HCT116 (cell line): Measurements from ENCODE around the gene MATCAP1. TPM values are rescaled to one million over a fixed set of nuclear protein-coding genes. Genes with fewer than 3 reads are reported as not detected.
A peak's percentile ranks its signal among the peaks of the same experiment; 100 is the strongest.

Source experiments
- ATAC-seq: fragments of 200-7000 bp; cut with Tn5 transposase; 2 replicates; pipeline ENCODE4 v1.9.1; 2020; ENCODE audit warnings: mild to moderate bottlenecking, moderate library complexity
- BruUV-seq: library from RNA; stranded (reverse); fragments of 400-500 nt; replicated peaks from 2 replicates; lab custom pipeline; 2021; lab: Mats Ljungman, UMichigan
- CTCF ChIA-PET: fragments of 300-600 bp; sonication (Branson Sonifier 250); formaldehyde crosslinking; loops from one replicate; lab custom pipeline; 2021; ENCODE audit warnings: antibody characterized with exemption; lab: Charles Lee
- POLR2A ChIA-PET: fragments of 300-600, 350-600 bp; sonication (Branson Sonifier 250); formaldehyde crosslinking; loops from one replicate; lab custom pipeline; 2021; ENCODE audit warnings: antibody characterized with exemption; lab: Charles Lee
- RAD21 ChIA-PET, 2 experiments: fragments of 300-600 bp; sonication (Branson Sonifier 250); formaldehyde crosslinking; loops; one replicate each; lab custom pipeline; 2023; ENCODE audit warnings: low total read pairs in 2 of 2; ENCODE audit not compliant: uncharacterized antibody in 2 of 2, unreplicated experiment in 2 of 2, low non-redundant PET in 1 of 2; lab: Charles Lee
- DNase-seq: peaks from one replicate; pipeline ENCODE4 v3.0.0-alpha.2; 2010; ENCODE audit warnings: low read depth, low spot score
- H2AFZ ChIP-seq: fragments of 200-600 bp; shearing (Covaris generic), sonication (generic); 2 replicates; pipeline ENCODE4 v1.6.1; 2017; ENCODE audit warnings: low read depth, mixed run types, mixed read lengths, antibody characterized with exemption, low read length; ENCODE audit not compliant: poor library complexity, severe bottlenecking
- H3K27ac ChIP-seq: 2 replicates; pipeline ENCODE4 v1.5.1; 2012; ENCODE audit warnings: low read depth, low read length
- H3K27me3 ChIP-seq: fragments of 200-600 bp; sonication (generic); 2 replicates; pipeline ENCODE4 v1.6.1; 2016; ENCODE audit warnings: mixed run types, low read length, mixed read lengths; ENCODE audit not compliant: insufficient read depth
- H3K36me3 ChIP-seq, 2 experiments: fragments of 200-500 bp in 1 of 2; fragments of 200-600 bp in 1 of 2; sonication (Bioruptor generic) in 1 of 2; sonication (generic) in 1 of 2; 2 replicates each; pipeline versions ENCODE4 v1.5.1 to v1.6.1; 2014 to 2016; ENCODE audit warnings: low read length in 2 of 2, inconsistent platforms in 1 of 2, mixed read lengths in 1 of 2, mixed run types in 1 of 2; ENCODE audit not compliant: insufficient read depth in 2 of 2, control insufficient read depth in 1 of 2
- H3K4me1 ChIP-seq, 2 experiments: fragments of 200-600 bp in 1 of 2; sonication (generic) in 1 of 2; 2 replicates each; pipeline versions ENCODE4 v1.5.1 to v1.6.1; 2012 to 2017; ENCODE audit warnings: low read length in 2 of 2, inconsistent platforms in 1 of 2, mild to moderate bottlenecking in 1 of 2, mixed read lengths in 1 of 2, mixed run types in 1 of 2, moderate library complexity in 1 of 2; ENCODE audit not compliant: insufficient read depth in 2 of 2, control insufficient read depth in 1 of 2
- H3K4me2 ChIP-seq: fragments of 200-600 bp; sonication (generic); 2 replicates; pipeline ENCODE4 v1.6.1; 2017; ENCODE audit warnings: mixed run types, low read length, mixed read lengths
- H3K4me3 ChIP-seq, 2 experiments: fragments of 200-600 bp in 1 of 2; sonication (generic) in 1 of 2; replicated peaks in 1 of 2; 2 replicates each; pipeline ENCODE4 v1.5.1; 2011 to 2016; ENCODE audit warnings: low read length in 2 of 2, control low read depth in 1 of 2, low read depth in 1 of 2, mild to moderate bottlenecking in 1 of 2, mixed read lengths in 1 of 2, mixed run types in 1 of 2
- H3K79me2 ChIP-seq: fragments of 200-600 bp; sonication (generic); 2 replicates; pipeline ENCODE4 v1.6.1; 2017; ENCODE audit warnings: mild to moderate bottlenecking, mixed run types, low read length, moderate library complexity, mixed read lengths; ENCODE audit not compliant: insufficient read depth
- H3K9ac ChIP-seq: fragments of 200-600 bp; sonication (generic); 2 replicates; pipeline ENCODE4 v1.6.1; 2016; ENCODE audit warnings: low read length, mixed read lengths
- H3K9me2 ChIP-seq: fragments of 200-600 bp; sonication (generic), shearing (Covaris generic); 2 replicates; pipeline ENCODE4 v1.6.1; 2017; ENCODE audit warnings: mixed run types, mild to moderate bottlenecking, moderate library complexity; ENCODE audit not compliant: insufficient read depth
- H3K9me3 ChIP-seq, 2 experiments: fragments of 200-500 bp in 1 of 2; fragments of 200-600 bp in 1 of 2; sonication (Bioruptor generic) in 1 of 2; sonication (generic) in 1 of 2; 2 replicates each; pipeline ENCODE4 v1.6.1; 2014 to 2017; ENCODE audit warnings: low read length in 2 of 2, mixed read lengths in 2 of 2, inconsistent platforms in 1 of 2, low read depth in 1 of 2, mild to moderate bottlenecking in 1 of 2, mixed run types in 1 of 2, moderate library complexity in 1 of 2; ENCODE audit not compliant: control insufficient read depth in 1 of 2, insufficient read depth in 1 of 2
- H4K20me1 ChIP-seq: fragments of 200-600 bp; sonication (generic), shearing (Covaris generic); 2 replicates; pipeline ENCODE4 v1.6.1; 2017; ENCODE audit warnings: mixed run types, mild to moderate bottlenecking, moderate library complexity; ENCODE audit not compliant: insufficient read depth
- ATF3 ChIP-seq: IDR thresholded peaks from 2 replicates; pipeline ENCODE4 v1.6.1; 2012
- CBX3 ChIP-seq: IDR thresholded peaks from 2 replicates; pipeline ENCODE4 v1.6.1; 2012; ENCODE audit warnings: low read depth
- CEBPB ChIP-seq: IDR thresholded peaks from 2 replicates; pipeline ENCODE4 v1.6.1; 2012; ENCODE audit warnings: low read depth
- EGR1 ChIP-seq: IDR thresholded peaks from 2 replicates; pipeline ENCODE4 v1.6.1; 2012; ENCODE audit warnings: low read depth
- ELF1 ChIP-seq: IDR thresholded peaks from 2 replicates; pipeline ENCODE4 v1.6.1; 2012; ENCODE audit warnings: low read depth, borderline replicate concordance
- EZH2 ChIP-seq: fragments of 200-600 bp; sonication (generic); IDR thresholded peaks from 2 replicates; pipeline ENCODE4 v1.6.1; 2017; ENCODE audit warnings: antibody characterized with exemption, mixed run types
- EZH2phosphoT487 ChIP-seq: fragments of 200-600 bp; IDR thresholded peaks from 2 replicates; pipeline ENCODE4 v1.6.1; 2018; ENCODE audit warnings: antibody characterized with exemption, borderline replicate concordance
- FOSL1 ChIP-seq: IDR thresholded peaks from 2 replicates; pipeline ENCODE4 v1.6.1; 2012; ENCODE audit warnings: low read depth
- JUND ChIP-seq: IDR thresholded peaks from 2 replicates; pipeline ENCODE4 v1.6.1; 2012
- POLR2A ChIP-seq: IDR thresholded peaks from 2 replicates; pipeline ENCODE4 v1.7.0; 2011; ENCODE audit warnings: borderline replicate concordance; ENCODE audit not compliant: insufficient read depth, insufficient read length; ENCODE audit errors: extremely low read depth
- POLR2AphosphoS5 ChIP-seq: IDR thresholded peaks from 2 replicates; pipeline ENCODE4 v1.6.1; 2011; ENCODE audit warnings: mild to moderate bottlenecking, low read depth, low read length, moderate library complexity
- RAD21 ChIP-seq: IDR thresholded peaks from 2 replicates; pipeline ENCODE4 v1.6.1; 2012; ENCODE audit warnings: low read depth, mild to moderate bottlenecking
- REST ChIP-seq: IDR thresholded peaks from 2 replicates; pipeline ENCODE4 v1.6.1; 2012; ENCODE audit warnings: low read depth
- SIN3A ChIP-seq: IDR thresholded peaks from 2 replicates; pipeline ENCODE4 v1.6.1; 2012; ENCODE audit warnings: low read depth
- SP1 ChIP-seq: IDR thresholded peaks from 2 replicates; pipeline ENCODE4 v1.6.1; 2012; ENCODE audit warnings: low read depth
- SRF ChIP-seq: IDR thresholded peaks from 2 replicates; pipeline ENCODE4 v1.6.1; 2012; ENCODE audit warnings: low read depth
- TCF7L2 ChIP-seq: IDR thresholded peaks from 2 replicates; pipeline ENCODE4 v1.7.0; 2011; ENCODE audit warnings: borderline replicate concordance, inconsistent platforms; ENCODE audit not compliant: insufficient read depth, insufficient read length; ENCODE audit errors: extremely low read depth
- ZBTB33 ChIP-seq: IDR thresholded peaks from 2 replicates; pipeline ENCODE4 v1.6.1; 2011; ENCODE audit warnings: mild to moderate bottlenecking, low read length, moderate library complexity; ENCODE audit not compliant: insufficient replicate concordance; ENCODE audit errors: extremely low read depth
- ZFX ChIP-seq: fragments of 450-650 bp; IDR thresholded peaks from 2 replicates; pipeline ENCODE4 v1.6.1; 2017
- ZNF274 ChIP-seq: fragments of 200-500 bp; sonication (Bioruptor generic); IDR thresholded peaks from 2 replicates; pipeline ENCODE4 v1.6.1; 2014; ENCODE audit warnings: mild to moderate bottlenecking, low read depth, low read length, inconsistent platforms
- intact Hi-C: fragments of 100-400 bp; cut with micrococcal nuclease; formaldehyde crosslinking; loops from 2 replicates; pipeline ENCODE4 v1.10.0; 2022
- total RNA-seq: library from RNA; stranded (reverse); gene quantifications from one replicate; pipeline ENCODE4 v1.2.1, GENCODE V29; 2021; ENCODE audit not compliant: unreplicated experiment

Gene MATCAP1
- total RNA-seq, 1 experiment from 2014 or later: 38.7 TPM

- peaks cover 8 to 12% of the 10 kb centered on the region in 2 experiments; a peak in 3 of 4 replicates for H3K36me3 ChIP-seq
- peak overlapping the region; percentile 38; the same call in 1 of the 2 replicates for H3K27ac ChIP-seq
- TF ChIP-seq ELF1 (no peak), ZBTB33 (no peak), ZFX (no peak), CBX3 (no peak), REST (no peak), JUND (no peak), POLR2A (no peak), ZNF274 (no peak), EZH2 (no peak), EGR1 (no peak), POLR2AphosphoS5 (no peak), RAD21 (no peak), CEBPB (no peak), EZH2phosphoT487 (no peak), TCF7L2 (no peak), ATF3 (no peak), SIN3A (no peak), SRF (no peak), FOSL1 (no peak), SP1 (no peak)
- H3K9me2 ChIP-seq: no peaks in the 10 kb centered on the region
- ChIA-PET RAD21 (no interaction called here), CTCF (interaction anchor here (1.8 kb wide), 1 partner anchor 9 kb away, joined by 7 read pairs; no protein-coding TSS in a partner anchor), POLR2A (no interaction called here)
- H3K4me1 ChIP-seq: peaks cover 11 to 25% of the 10 kb centered on the region in 2 experiments
- H3K4me2 ChIP-seq: peak overlapping the region; percentile 62
- no peak for DNase-seq
- BruUV-seq: no TSS peak
- no peaks in the 10 kb centered on the region for H3K9me3 ChIP-seq
- H4K20me1 ChIP-seq: no peaks in the 10 kb centered on the region
- no peaks in the 10 kb centered on the region for H3K79me2 ChIP-seq
- no peak overlapping the region for H2AFZ ChIP-seq
- no peaks in the 10 kb centered on the region for H3K27me3 ChIP-seq
- H3K4me3 ChIP-seq: no peak overlapping the region
- intact Hi-C loops: no loop called here
- peak; percentile 28; the same call in 1 of the 2 replicates for ATAC-seq
- H3K9ac ChIP-seq: no peak overlapping the region; the same call in 1 of the 2 replicates
Measured at GRCh38 chr16:67206838-67207248, 23.1 kb upstream of the MATCAP1 start.
